Gastroesophageal sphincter (tissue), 3 donors: Measurements from ENCODE around the gene CTIF.

Source experiments
- POLR2A ChIP-seq, 2 donors: fragments of 450-650 bp; IDR thresholded peaks; one replicate each; pipeline ENCODE4 v1.6.1; 2017; ENCODE audit warnings: antibody characterized with exemption in 2 of 2, mild to moderate bottlenecking in 2 of 2, moderate library complexity in 1 of 2
- POLR2AphosphoS5 ChIP-seq: sonication (generic); formaldehyde crosslinking; IDR thresholded peaks from one replicate; pipeline ENCODE4 v1.6.1; 2017; ENCODE audit warnings: antibody characterized with exemption
- TF ChIP-seq, protein P1 (sequence below), 4 experiments: fragments of 200-600 bp in 2 of 4; fragments of 450-650 bp in 2 of 4; sonication (generic) in 1 of 4; IDR thresholded peaks; one replicate each; pipeline ENCODE4 v1.5.1; 2017 to 2019; ENCODE audit warnings: antibody characterized with exemption in 4 of 4, mild to moderate bottlenecking in 2 of 4, moderate library complexity in 2 of 4

DNA sequence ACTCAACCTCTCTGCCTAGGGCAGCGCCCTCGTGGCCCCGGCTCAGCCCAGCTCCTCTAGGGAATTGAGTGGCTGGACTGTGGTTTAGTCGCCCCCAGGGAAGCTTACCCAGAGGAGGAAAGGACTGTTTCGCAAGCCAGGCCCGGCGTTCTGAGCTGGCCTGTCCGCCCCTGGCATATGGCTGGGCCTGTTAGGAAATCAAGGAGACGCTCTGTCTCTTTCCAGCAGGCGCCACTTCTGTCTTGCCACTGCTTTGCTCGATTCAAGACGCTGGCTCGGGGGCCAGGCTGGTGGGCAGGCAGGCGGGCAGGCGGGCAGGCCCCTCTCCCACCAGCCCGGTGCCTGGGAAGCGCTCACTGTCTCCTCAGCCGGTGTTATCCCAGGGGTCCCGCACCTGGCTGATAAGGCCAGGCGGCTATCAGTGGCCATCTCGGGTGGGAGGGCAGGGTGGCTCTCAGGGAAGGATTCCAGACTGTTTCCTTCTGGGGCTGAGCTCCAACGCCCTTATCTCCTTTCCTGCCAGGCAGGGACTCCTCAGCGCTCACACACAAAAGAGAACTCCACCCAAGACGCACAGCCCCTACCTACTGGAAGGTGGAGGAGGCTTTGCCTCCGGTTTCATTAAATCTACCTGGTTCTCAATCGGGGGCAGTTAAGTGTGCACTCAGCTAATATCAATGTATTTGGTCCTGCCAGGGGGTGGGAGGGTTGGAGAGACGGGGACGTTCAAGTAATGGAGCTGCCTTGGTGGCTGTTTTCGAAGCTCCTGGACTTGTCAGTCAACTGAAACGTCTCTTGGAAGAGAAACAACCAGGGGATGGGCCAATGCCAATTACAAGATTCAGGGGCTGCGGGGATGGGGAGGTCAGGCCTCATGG, 302.8 kb downstream of the CTIF start:
- TF ChIP-seq, protein P1, sequence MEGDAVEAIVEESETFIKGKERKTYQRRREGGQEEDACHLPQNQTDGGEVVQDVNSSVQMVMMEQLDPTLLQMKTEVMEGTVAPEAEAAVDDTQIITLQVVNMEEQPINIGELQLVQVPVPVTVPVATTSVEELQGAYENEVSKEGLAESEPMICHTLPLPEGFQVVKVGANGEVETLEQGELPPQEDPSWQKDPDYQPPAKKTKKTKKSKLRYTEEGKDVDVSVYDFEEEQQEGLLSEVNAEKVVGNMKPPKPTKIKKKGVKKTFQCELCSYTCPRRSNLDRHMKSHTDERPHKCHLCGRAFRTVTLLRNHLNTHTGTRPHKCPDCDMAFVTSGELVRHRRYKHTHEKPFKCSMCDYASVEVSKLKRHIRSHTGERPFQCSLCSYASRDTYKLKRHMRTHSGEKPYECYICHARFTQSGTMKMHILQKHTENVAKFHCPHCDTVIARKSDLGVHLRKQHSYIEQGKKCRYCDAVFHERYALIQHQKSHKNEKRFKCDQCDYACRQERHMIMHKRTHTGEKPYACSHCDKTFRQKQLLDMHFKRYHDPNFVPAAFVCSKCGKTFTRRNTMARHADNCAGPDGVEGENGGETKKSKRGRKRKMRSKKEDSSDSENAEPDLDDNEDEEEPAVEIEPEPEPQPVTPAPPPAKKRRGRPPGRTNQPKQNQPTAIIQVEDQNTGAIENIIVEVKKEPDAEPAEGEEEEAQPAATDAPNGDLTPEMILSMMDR (IDR thresholded peaks at IDR 0.05): no peak
- TF ChIP-seq POLR2A (IDR thresholded peaks at IDR 0.05) (no peak), POLR2AphosphoS5 (no peak)
